ENCODE results near the gene PLXNA4. TPM values are rescaled to one million over a fixed set of nuclear protein-coding genes. Genes with fewer than 3 reads are reported as not detected.

Gene PLXNA4
- total and polyA plus RNA-seq, 4 donors, result 0.04 to 1.1 (median 0.41) TPM

DNA sequence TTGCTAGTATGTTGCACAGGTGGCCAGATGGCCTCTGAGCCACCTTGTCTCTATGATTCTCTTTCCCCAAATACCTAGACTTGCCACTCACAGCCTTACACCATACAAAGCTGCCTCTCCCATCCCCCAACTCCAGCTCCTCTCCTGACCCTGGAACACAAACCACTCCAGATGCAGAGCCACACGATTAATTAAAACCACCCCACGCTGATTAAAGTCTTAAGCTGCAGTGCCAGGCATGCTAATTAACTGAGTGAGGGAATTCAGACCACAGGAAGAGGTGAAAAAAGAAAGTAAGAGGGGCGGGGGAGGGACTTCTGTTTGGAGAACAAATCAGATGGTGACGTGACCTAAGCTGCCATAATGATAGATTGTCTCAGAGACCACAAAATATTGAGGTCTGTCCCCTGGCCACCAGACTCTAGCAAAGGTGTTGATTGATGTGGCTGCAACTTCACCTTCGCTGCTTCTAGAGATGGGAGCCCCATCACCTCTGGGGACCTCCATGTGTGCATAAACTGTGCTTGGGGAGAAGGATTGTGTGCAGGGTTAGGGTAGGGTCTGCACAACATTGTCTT lies 331.3 kb downstream of the PLXNA4 start:
- 80% methylated on average over 5 of the region's 5 CpGs for WGBS
- DNase-seq (ENCODE audit: low spot score), result no peak
- no peak for TF ChIP-seq YY1 (IDR thresholded peaks at IDR 0.05)
- no peak for TF ChIP-seq NR2F2 (IDR thresholded peaks at IDR 0.05)

GRCh38 chr7:132243463-132243862 lies 332.8 kb downstream of the PLXNA4 start:
- Histone ChIP-seq H3K9ac (ENCODE audit: low read depth in 1 of 2, low read length in 2 of 2) (no peak overlapping the region), H3K4me1 (ENCODE audit: control insufficient read depth in 4 of 4, insufficient read depth in 4 of 4, low read length in 3 of 4) (no peaks in the 10 kb centered on the region), H3K9me3 (ENCODE audit: control insufficient read depth in 4 of 4, low read length in 3 of 4) (peaks cover 0 to 7% (median 0%) of the 10 kb centered on the region in 4 donors), H3K36me3 (ENCODE audit: control insufficient read depth in 4 of 4, insufficient read depth in 3 of 4, low read depth in 1 of 4, low read length in 3 of 4) (no peaks in the 10 kb centered on the region), H3K27me3 (ENCODE audit: control insufficient read depth in 4 of 4, insufficient read depth in 4 of 4, low read length in 3 of 4) (no peaks in the 10 kb centered on the region), H3K27ac (ENCODE audit: low read depth in 1 of 2, low read length in 2 of 2) (no peak overlapping the region), H3K4me3 (ENCODE audit: low read depth in 1 of 3, low read length in 3 of 3) (no peak overlapping the region)
- TF ChIP-seq FOXA2 (IDR thresholded peaks at IDR 0.05) (no peak), JUND (IDR thresholded peaks at IDR 0.05) (no peak), NR2F2 (IDR thresholded peaks at IDR 0.05) (no peak), GABPA (IDR thresholded peaks at IDR 0.05 in 1 of 2, conservative IDR thresholded peaks at IDR 0.05 in 1 of 2) (no peak), HNF4G (IDR thresholded peaks at IDR 0.05) (no peak), YY1 (IDR thresholded peaks at IDR 0.05) (no peak), SP1 (IDR thresholded peaks at IDR 0.05) (no peak)
- DNase-seq (ENCODE audit: low spot score), result no peak
- WGBS, result 95% methylated on average over 3 of the region's 3 CpGs

More for the DNA sequence above, 331.3 kb downstream of the PLXNA4 start:
- no peak overlapping the region for H3K27ac ChIP-seq (ENCODE audit: low read depth in 1 of 2, low read length in 2 of 2)
- no peaks in the 10 kb centered on the region for H3K27me3 ChIP-seq (ENCODE audit: control insufficient read depth in 4 of 4, insufficient read depth in 4 of 4, low read length in 3 of 4)
- H3K9ac ChIP-seq (ENCODE audit: low read depth in 1 of 2, low read length in 2 of 2), result no peak overlapping the region
- H3K4me3 ChIP-seq (ENCODE audit: low read depth in 1 of 3, low read length in 3 of 3), result no peak overlapping the region
- H3K36me3 ChIP-seq (ENCODE audit: control insufficient read depth in 4 of 4, insufficient read depth in 3 of 4, low read depth in 1 of 4, low read length in 3 of 4), result no peaks in the 10 kb centered on the region
- H3K9me3 ChIP-seq (ENCODE audit: control insufficient read depth in 4 of 4, low read length in 3 of 4), result peaks cover 0 to 7% (median 0%) of the 10 kb centered on the region in 4 donors
- H3K4me1 ChIP-seq (ENCODE audit: control insufficient read depth in 4 of 4, insufficient read depth in 4 of 4, low read length in 3 of 4), result no peaks in the 10 kb centered on the region

DNA sequence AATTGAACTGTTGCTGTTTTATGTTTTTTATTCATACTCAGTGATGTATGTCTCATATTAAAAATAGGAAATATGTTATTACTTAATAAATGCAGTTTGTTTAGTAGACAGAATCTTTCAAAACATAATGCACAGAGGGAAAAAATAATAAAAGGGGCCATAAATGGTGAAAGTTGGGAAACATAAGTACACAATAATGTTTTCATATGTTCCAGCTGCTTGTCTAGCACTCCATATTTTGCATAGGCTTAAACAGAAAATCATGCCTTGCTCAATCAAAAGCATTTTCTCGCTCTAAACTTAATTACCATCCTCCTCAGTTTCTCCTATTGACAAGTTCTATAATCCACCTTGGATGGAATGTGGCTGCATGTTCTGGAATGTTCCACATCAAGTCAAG lies 333.2 kb downstream of the PLXNA4 start:
- WGBS, result 87% methylated on average over 1 of the region's 1 CpG

More for the DNA sequence above, 333.2 kb downstream of the PLXNA4 start:
- Histone ChIP-seq H3K9ac (ENCODE audit: low read depth in 1 of 2, low read length in 2 of 2) (no peak overlapping the region), H3K4me3 (ENCODE audit: low read depth in 1 of 3, low read length in 3 of 3) (no peak overlapping the region), H3K27me3 (ENCODE audit: control insufficient read depth in 4 of 4, insufficient read depth in 4 of 4, low read length in 3 of 4) (no peaks in the 10 kb centered on the region), H3K9me3 (ENCODE audit: control insufficient read depth in 4 of 4, low read length in 3 of 4) (peaks cover 0 to 7% (median 0%) of the 10 kb centered on the region in 4 donors), H3K36me3 (ENCODE audit: control insufficient read depth in 4 of 4, insufficient read depth in 3 of 4, low read depth in 1 of 4, low read length in 3 of 4) (no peaks in the 10 kb centered on the region), H3K4me1 (ENCODE audit: control insufficient read depth in 4 of 4, insufficient read depth in 4 of 4, low read length in 3 of 4) (no peaks in the 10 kb centered on the region), H3K27ac (ENCODE audit: low read depth in 1 of 2, low read length in 2 of 2) (no peak overlapping the region)
- DNase-seq (ENCODE audit: low spot score), result no peak
- TF ChIP-seq GABPA (IDR thresholded peaks at IDR 0.05 in 1 of 2, conservative IDR thresholded peaks at IDR 0.05 in 1 of 2) (no peak), NR2F2 (IDR thresholded peaks at IDR 0.05) (no peak), ATF3 (IDR thresholded peaks at IDR 0.05) (no peak), HNF4G (IDR thresholded peaks at IDR 0.05) (no peak), RAD21 (IDR thresholded peaks at IDR 0.05) (no peak), EGR1 (IDR thresholded peaks at IDR 0.05; ENCODE audit: low read depth in 2 of 2) (no peak), JUND (IDR thresholded peaks at IDR 0.05) (no peak), SP1 (IDR thresholded peaks at IDR 0.05) (no peak), FOXA2 (IDR thresholded peaks at IDR 0.05) (no peak), TAF1 (conservative IDR thresholded peaks at IDR 0.05) (no peak), YY1 (IDR thresholded peaks at IDR 0.05) (no peak), RXRA (IDR thresholded peaks at IDR 0.05) (no peak), FOXA1 (IDR thresholded peaks at IDR 0.05) (no peak), HNF4A (conservative IDR thresholded peaks at IDR 0.05) (no peak)
- TF ChIP-seq, protein P1, sequence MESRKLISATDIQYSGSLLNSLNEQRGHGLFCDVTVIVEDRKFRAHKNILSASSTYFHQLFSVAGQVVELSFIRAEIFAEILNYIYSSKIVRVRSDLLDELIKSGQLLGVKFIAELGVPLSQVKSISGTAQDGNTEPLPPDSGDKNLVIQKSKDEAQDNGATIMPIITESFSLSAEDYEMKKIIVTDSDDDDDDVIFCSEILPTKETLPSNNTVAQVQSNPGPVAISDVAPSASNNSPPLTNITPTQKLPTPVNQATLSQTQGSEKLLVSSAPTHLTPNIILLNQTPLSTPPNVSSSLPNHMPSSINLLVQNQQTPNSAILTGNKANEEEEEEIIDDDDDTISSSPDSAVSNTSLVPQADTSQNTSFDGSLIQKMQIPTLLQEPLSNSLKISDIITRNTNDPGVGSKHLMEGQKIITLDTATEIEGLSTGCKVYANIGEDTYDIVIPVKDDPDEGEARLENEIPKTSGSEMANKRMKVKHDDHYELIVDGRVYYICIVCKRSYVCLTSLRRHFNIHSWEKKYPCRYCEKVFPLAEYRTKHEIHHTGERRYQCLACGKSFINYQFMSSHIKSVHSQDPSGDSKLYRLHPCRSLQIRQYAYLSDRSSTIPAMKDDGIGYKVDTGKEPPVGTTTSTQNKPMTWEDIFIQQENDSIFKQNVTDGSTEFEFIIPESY (IDR thresholded peaks at IDR 0.05), result no peak
- TF ChIP-seq, protein P2, sequence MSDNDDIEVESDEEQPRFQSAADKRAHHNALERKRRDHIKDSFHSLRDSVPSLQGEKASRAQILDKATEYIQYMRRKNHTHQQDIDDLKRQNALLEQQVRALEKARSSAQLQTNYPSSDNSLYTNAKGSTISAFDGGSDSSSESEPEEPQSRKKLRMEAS (IDR thresholded peaks at IDR 0.05), result no peak
